ENCODE measurements around the gene STRAP. TPM values are rescaled to one million over a fixed set of nuclear protein-coding genes. Genes with fewer than 3 reads are reported as not detected.
"Not testable (repeated sequence)": the region's sequence is repeated elsewhere in the genome, so short reads cannot be mapped to it uniquely, and the experiment has no call there.

STRAP gene
- total and polyA plus RNA-seq, 4 experiments from 2014 or later, result 46.1 to 159 (median 80.7) TPM

DNA sequence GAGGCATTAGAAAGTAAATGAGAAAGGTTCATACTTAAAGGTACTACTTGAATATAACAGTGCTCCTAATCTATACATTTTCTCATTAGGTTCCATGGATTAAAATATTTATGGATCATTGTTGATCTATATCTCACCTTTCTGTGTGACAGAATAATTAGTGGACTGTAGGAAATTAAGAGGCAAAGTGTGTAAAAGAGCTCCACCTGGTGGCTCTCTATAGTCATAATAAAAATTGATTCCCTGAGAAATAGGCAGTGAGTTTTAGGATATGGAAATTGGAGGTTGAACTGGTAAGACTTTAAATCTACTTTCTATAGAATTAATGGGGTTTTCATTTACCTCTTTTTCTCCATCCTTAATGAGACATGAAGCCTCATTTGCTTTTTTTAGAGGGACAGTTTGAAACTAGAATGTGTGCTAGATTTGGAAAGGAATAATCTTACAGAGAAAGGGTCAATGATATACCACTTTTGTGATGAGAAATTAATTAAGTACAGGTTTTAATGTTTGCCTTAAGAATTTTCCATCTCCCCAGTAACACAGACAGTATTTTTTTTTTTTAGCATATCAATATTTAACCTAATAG is 17.2 kb downstream of the STRAP start:
- Histone ChIP-seq H3K9me3 (ENCODE audit: control insufficient read depth in 1 of 2, low read length in 2 of 2) (no peaks in the 10 kb centered on the region), H3K4me1 (ENCODE audit: insufficient read depth, low read length) (no peaks in the 10 kb centered on the region), H3K27me3 (ENCODE audit: insufficient read depth, low read length) (no peaks in the 10 kb centered on the region), H3K4me3 (ENCODE audit: low read length in 2 of 2) (no peak overlapping the region), H3K27ac (ENCODE audit: low read depth, low read length) (no peak overlapping the region), H3K36me3 (ENCODE audit: insufficient read depth, low read length) (peaks cover 34% of the 10 kb centered on the region)
- Mint-ChIP-seq H3K9me3 (no peaks in the 10 kb centered on the region), H3K4me3 (no peak overlapping the region), H3K36me3 (peaks cover 34 to 74% of the 10 kb centered on the region in 2 donors), H3K27me3 (no peaks in the 10 kb centered on the region), H3K4me1 (peaks cover 7 to 12% (median 8%) of the 10 kb centered on the region in 4 donors), H3K27ac (peak overlapping the region in 5 of 7 donors; percentile 25 to 85 (median 69))
- ChIA-PET POLR2A (ENCODE audit: partially characterized antibody) (interaction anchor here (1.3 to 1.9 kb wide), 2 partner anchors 12 to 17 kb away, joined by 3 to 7 read pairs; partner anchors contain the start of genes DERA and STRAP), CTCF (ENCODE audit: partially characterized antibody) (interaction anchor here (0.6 to 3.1 kb wide), 15 partner anchors 9 to 367 kb away, joined by 3 to 42 read pairs (median 6); partner anchors contain the start of genes DERA, EPS8 and STRAP)
- DNase-seq, result peak in 4 of 5 donors; percentile 32 to 47 (median 34)
- intact Hi-C loops (cut with micrococcal nuclease), result loop anchor here (1.0 to 5.0 kb wide), 5 partner anchors 12 to 367 kb away; partner anchors contain the start of genes DERA, EPS8 and STRAP

DNA sequence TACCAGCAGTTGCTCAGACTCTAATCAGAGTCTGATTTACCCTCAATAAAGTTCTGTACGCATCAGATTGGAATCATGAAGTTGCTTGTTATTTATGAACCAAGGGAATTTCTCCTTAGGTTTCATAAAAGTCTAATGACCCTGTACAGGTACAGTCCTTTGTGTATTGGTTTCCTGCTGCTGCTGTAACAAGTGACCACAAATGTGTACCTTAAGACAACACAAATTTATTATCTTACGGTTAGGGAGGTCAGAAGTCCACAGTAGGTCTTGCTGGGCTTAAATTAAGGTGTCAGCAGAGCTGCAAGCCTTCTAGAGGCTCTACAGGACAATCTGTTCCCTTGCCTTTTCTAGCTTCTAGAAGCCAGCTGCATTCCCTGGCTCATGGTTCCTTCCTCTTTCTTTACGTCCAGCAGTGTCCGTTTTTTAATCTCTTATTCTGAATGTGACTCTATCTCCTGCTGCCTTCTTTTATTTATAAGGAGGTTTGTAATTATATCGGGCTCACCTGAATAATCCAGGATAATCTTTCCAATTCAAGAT is 22.3 kb downstream of the STRAP start:
- H3K36me3 Mint-ChIP-seq, result peaks cover 24 to 39% of the 10 kb centered on the region in 2 donors
- DNase-seq, result no peak
- H3K9me3 Mint-ChIP-seq, result no peaks in the 10 kb centered on the region
- H3K27me3 Mint-ChIP-seq, result no peaks in the 10 kb centered on the region
- Histone ChIP-seq H3K4me3 (ENCODE audit: low read length in 2 of 2) (no peak overlapping the region), H3K9me3 (ENCODE audit: control insufficient read depth in 1 of 2, low read length in 2 of 2) (no peaks in the 10 kb centered on the region), H3K4me1 (ENCODE audit: insufficient read depth, low read length) (no peaks in the 10 kb centered on the region), H3K27me3 (ENCODE audit: insufficient read depth, low read length) (no peaks in the 10 kb centered on the region), H3K36me3 (ENCODE audit: insufficient read depth, low read length) (peaks cover 27% of the 10 kb centered on the region), H3K27ac (ENCODE audit: low read depth, low read length) (no peak overlapping the region)
- POLR2A ChIA-PET (ENCODE audit: partially characterized antibody), result no interaction called here
- H3K4me1 Mint-ChIP-seq, result peaks cover under 1 to 4% (median 2%) of the 10 kb centered on the region in 4 donors
- H3K27ac Mint-ChIP-seq, result peak overlapping the region in 2 of 7 donors; percentile 43 to 44
- CTCF ChIA-PET (ENCODE audit: partially characterized antibody), result no interaction called here
- intact Hi-C loops (cut with micrococcal nuclease), result no loop called here
- H3K4me3 Mint-ChIP-seq, result no peak overlapping the region

DNA sequence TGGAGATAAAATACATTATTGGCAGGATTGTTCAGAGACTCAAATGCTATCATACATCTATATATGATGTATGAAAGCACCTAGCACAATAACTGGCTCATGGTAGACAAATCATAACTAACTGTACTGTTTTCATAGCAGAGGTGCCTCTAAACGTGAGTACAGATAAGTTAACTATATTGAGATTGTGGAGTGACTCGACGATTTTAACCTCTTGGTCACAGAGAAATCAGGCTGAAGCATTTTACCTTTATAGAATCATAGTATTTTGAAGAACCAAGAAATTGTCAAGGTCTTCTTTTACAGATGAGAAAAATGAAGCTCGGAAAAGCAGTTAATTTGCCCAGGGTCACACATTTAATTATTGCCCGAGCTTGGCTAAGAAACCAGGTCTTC is 28.3 kb downstream of the STRAP start:
- Histone ChIP-seq H3K27me3 (ENCODE audit: insufficient read depth, low read length) (no peaks in the 10 kb centered on the region), H3K4me3 (ENCODE audit: low read length in 2 of 2) (peak overlapping the region in 1 of 2 donors; percentile 70), H3K4me1 (ENCODE audit: insufficient read depth, low read length) (peaks cover 7% of the 10 kb centered on the region), H3K9me3 (ENCODE audit: control insufficient read depth in 1 of 2, low read length in 2 of 2) (no peaks in the 10 kb centered on the region), H3K27ac (ENCODE audit: low read depth, low read length) (no peak overlapping the region), H3K36me3 (ENCODE audit: insufficient read depth, low read length) (no peaks in the 10 kb centered on the region)
- Mint-ChIP-seq H3K27ac (peak overlapping the region; percentile 21 to 91 (median 75)), H3K9me3 (no peaks in the 10 kb centered on the region), H3K27me3 (no peaks in the 10 kb centered on the region), H3K36me3 (peaks cover 0 to 3% of the 10 kb centered on the region in 2 donors), H3K4me1 (peaks cover 14 to 20% (median 18%) of the 10 kb centered on the region in 4 donors), H3K4me3 (peak overlapping the region; percentile 66 to 96 (median 92))
- DNase-seq, result no peak
- ChIA-PET CTCF (ENCODE audit: partially characterized antibody) (interaction anchor here (0.6 to 3.6 kb wide), 10 partner anchors 8 to 348 kb away, joined by 3 to 42 read pairs (median 6); partner anchors contain the start of gene STRAP), POLR2A (ENCODE audit: partially characterized antibody) (interaction anchor here (1.1 to 2.6 kb wide), 10 partner anchors 8 to 1141 kb away, joined by 4 to 23 read pairs (median 6); partner anchors contain the start of genes EPS8 and STRAP)
- intact Hi-C loops (cut with micrococcal nuclease), result loop anchor here (5.0 kb wide), 1 partner anchor 123 kb away; the partner anchor contains the start of gene EPS8

DNA sequence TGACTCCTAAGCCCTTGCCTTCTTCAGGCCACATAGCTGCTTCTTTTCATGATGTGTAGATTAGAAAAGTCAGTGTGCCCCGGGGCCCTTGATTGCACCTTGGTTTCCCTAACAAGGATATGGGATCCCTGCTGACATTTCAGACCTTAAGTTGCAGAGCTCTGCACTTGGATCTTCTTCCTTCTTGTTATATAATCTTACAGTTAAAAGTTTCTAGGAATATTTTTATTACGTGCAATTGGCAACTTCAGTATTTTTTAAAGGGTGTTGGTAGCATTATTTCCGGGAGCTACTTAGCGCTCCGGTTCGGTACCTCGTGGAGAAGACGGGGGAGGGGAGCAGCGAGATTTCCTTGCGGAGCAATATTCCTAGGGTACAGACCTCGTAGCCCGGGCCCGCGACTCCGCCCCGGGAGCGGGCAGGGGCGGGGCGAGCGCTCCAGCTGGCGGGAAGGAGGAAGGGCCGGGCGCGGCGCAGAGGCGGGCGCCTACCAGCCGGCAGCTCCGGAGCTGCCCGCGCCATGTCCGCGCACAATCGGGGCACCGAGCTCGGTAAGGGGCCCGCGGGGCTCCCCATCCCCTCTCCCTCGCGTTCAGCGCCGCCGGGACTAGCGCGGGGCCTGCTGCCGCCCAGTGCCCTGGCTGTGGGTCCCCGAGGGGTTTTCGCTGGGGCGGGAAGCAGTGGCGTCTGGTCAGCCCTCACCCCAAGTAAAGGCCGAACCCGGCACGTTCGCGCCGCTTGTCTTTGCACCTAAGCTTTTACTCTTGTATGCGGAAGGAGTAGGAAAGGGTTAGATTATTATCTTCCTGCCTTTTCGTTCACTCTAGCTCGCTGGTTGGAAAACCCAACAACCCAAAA is 28.9 kb downstream of the STRAP start, which contains the start of gene DERA:
DERA (plus strand) TSS at position 469 of the 858 bp plus-strand sequence; CDS start at position 521, 52 bp downstream.
- H3K9me3 Mint-ChIP-seq, result no peaks in the 10 kb centered on the region
- ChIA-PET CTCF (ENCODE audit: partially characterized antibody) (interaction anchor here (0.6 to 3.6 kb wide), 10 partner anchors 8 to 349 kb away, joined by 3 to 42 read pairs (median 6); partner anchors contain the start of gene STRAP), POLR2A (ENCODE audit: partially characterized antibody) (interaction anchor here (1.1 to 2.6 kb wide), 12 partner anchors 8 to 1141 kb away, joined by 3 to 23 read pairs (median 5); partner anchors contain the start of genes EPS8 and STRAP)
- Histone ChIP-seq H3K27me3 (ENCODE audit: insufficient read depth, low read length) (no peaks in the 10 kb centered on the region), H3K36me3 (ENCODE audit: insufficient read depth, low read length) (no peaks in the 10 kb centered on the region), H3K4me3 (ENCODE audit: low read length in 2 of 2) (peak within 1 kb of the TSS; percentile 70 to 92), H3K27ac (ENCODE audit: low read depth, low read length) (peak within 1 kb of the TSS; percentile 75), H3K9me3 (ENCODE audit: control insufficient read depth in 1 of 2, low read length in 2 of 2) (no peaks in the 10 kb centered on the region), H3K4me1 (ENCODE audit: insufficient read depth, low read length) (peaks cover 7% of the 10 kb centered on the region)
- peaks cover 15 to 20% (median 18%) of the 10 kb centered on the region in 4 donors for H3K4me1 Mint-ChIP-seq
- peak within 1 kb of the TSS; percentile 89 to 96 (median 94) for H3K4me3 Mint-ChIP-seq
- H3K27me3 Mint-ChIP-seq, result no peaks in the 10 kb centered on the region
- peak; percentile 49 to 65 (median 56) for DNase-seq
- intact Hi-C loops (cut with micrococcal nuclease), result loop anchor here (1.0 to 5.0 kb wide), 3 partner anchors 12 to 124 kb away; partner anchors contain the start of genes EPS8 and STRAP
- peaks cover 0 to 3% of the 10 kb centered on the region in 2 donors for H3K36me3 Mint-ChIP-seq
- peak within 1 kb of the TSS; percentile 74 to 96 (median 91) for H3K27ac Mint-ChIP-seq

DNA sequence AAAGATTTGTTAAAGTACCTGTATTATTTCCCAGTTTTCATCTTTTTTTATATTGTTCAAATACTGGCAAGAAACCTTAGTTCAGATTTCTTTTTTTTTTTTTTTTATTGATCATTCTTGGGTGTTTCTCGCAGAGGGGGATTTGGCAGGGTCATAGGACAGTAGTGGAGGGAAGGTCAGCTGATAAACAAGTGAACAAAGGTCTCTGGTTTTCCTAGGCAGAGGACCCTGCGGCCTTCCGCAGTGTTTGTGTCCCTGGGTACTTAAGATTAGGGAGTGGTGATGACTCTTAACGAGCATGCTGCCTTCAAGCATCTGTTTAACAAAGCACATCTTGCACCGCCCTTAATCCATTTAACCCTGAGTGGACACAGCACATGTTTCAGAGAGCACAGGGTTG is 29.7 kb downstream of the STRAP start:
- Mint-ChIP-seq H3K4me1 (peaks cover 15 to 20% (median 18%) of the 10 kb centered on the region in 4 donors), H3K4me3 (peak overlapping the region; percentile 89 to 96 (median 94)), H3K27ac (peak overlapping the region; percentile 74 to 96 (median 90))
- CTCF ChIA-PET (ENCODE audit: partially characterized antibody), result interaction anchor here (1.2 to 3.6 kb wide), 6 partner anchors 9 to 65 kb away, joined by 3 to 42 read pairs (median 10); partner anchors contain the start of gene STRAP
- peak overlapping the region; percentile 75 for H3K27ac ChIP-seq (ENCODE audit: low read depth, low read length)
- not testable (repeated sequence) for H3K27me3 ChIP-seq (ENCODE audit: insufficient read depth, low read length); H3K9me3 ChIP-seq (ENCODE audit: control insufficient read depth in 1 of 2, low read length in 2 of 2); DNase-seq; H3K9me3 Mint-ChIP-seq; H3K4me1 ChIP-seq (ENCODE audit: insufficient read depth, low read length); H3K36me3 ChIP-seq (ENCODE audit: insufficient read depth, low read length); H3K27me3 Mint-ChIP-seq; H3K36me3 Mint-ChIP-seq
- POLR2A ChIA-PET (ENCODE audit: partially characterized antibody), result interaction anchor here (1.1 to 2.6 kb wide), 9 partner anchors 11 to 1142 kb away, joined by 3 to 23 read pairs (median 5); partner anchors contain the start of genes EPS8 and STRAP
- H3K4me3 ChIP-seq (ENCODE audit: low read length in 2 of 2), result peak overlapping the region; percentile 70 to 92
- intact Hi-C loops (cut with micrococcal nuclease), result loop anchor here (1.0 to 5.0 kb wide), 3 partner anchors 13 to 125 kb away; partner anchors contain the start of genes EPS8 and STRAP

DNA sequence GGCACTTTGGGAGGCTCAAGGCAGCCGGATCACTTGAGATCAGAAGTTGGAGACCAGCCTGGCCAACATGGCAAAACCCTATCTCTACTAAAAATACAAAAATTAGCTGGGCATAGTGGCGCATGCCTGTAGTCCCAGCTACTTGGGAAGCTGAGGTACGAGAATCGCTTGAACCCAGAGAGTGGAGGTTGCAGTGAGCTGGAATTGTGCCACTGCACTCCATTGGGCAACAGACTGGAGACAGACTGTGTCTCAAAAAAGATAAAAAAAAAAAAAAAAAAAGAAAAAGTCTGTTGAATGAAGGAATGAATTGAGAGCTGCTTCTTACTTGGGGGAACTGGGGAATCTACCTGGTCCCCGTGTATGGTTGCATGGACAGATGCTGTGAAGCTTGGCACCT is 31.9 kb downstream of the STRAP start:
- H3K27me3 Mint-ChIP-seq; H3K4me3 ChIP-seq (ENCODE audit: low read length in 2 of 2); H3K9me3 Mint-ChIP-seq; H3K9me3 ChIP-seq (ENCODE audit: control insufficient read depth in 1 of 2, low read length in 2 of 2); H3K36me3 ChIP-seq (ENCODE audit: insufficient read depth, low read length); H3K27ac Mint-ChIP-seq; DNase-seq; H3K27ac ChIP-seq (ENCODE audit: low read depth, low read length); H3K4me1 ChIP-seq (ENCODE audit: insufficient read depth, low read length); H3K27me3 ChIP-seq (ENCODE audit: insufficient read depth, low read length); H3K4me3 Mint-ChIP-seq; POLR2A ChIA-PET (ENCODE audit: partially characterized antibody); H3K36me3 Mint-ChIP-seq: not testable (repeated sequence)
- H3K4me1 Mint-ChIP-seq, result peaks cover 16 to 27% (median 21%) of the 10 kb centered on the region in 4 donors
- intact Hi-C loops (cut with micrococcal nuclease), result loop anchor here (5.0 kb wide), 1 partner anchor 127 kb away; the partner anchor contains the start of gene EPS8
- CTCF ChIA-PET (ENCODE audit: partially characterized antibody), result interaction anchor here (0.7 to 3.1 kb wide), 2 partner anchors 12 to 41 kb away, joined by 3 to 14 read pairs; no protein-coding TSS in a partner anchor
